ENCODE measurements around the gene CACNG4. TPM values are rescaled to one million over a fixed set of nuclear protein-coding genes. Genes with fewer than 3 reads are reported as not detected.

CACNG4 gene
- total RNA-seq, 1 experiment from 2014 or later, result 46.3 TPM

- Histone ChIP-seq H3K9me2 (ENCODE audit: insufficient read depth) (no peaks in the 10 kb centered on the region), H3K4me3 (no peak overlapping the region), H3K9me3 (ENCODE audit: insufficient read depth, low read depth) (no peaks in the 10 kb centered on the region), H4K20me1 (ENCODE audit: insufficient read depth) (no peaks in the 10 kb centered on the region), H3K27ac (no peak overlapping the region), H3K4me2 (no peak overlapping the region), H3K4me1 (replicated peaks; ENCODE audit: insufficient read depth) (peaks cover 26% of the 10 kb centered on the region), H3K36me3 (ENCODE audit: low read depth) (no peaks in the 10 kb centered on the region), H2AFZ (no peak overlapping the region), H3K27me3 (ENCODE audit: insufficient read depth, low read depth) (no peaks in the 10 kb centered on the region), H3K79me2 (ENCODE audit: low read depth) (no peaks in the 10 kb centered on the region), H3F3A (ENCODE audit: insufficient read depth, low read depth) (peaks cover 10% of the 10 kb centered on the region)
- no peak for TF ChIP-seq EZH2 (IDR thresholded peaks at IDR 0.05; ENCODE audit: low read depth)
- TF ChIP-seq CTCF (conservative IDR thresholded peaks at IDR 0.05), result no peak
- no TSS peak for BruUV-seq (replicated peaks)
- no peak for DNase-seq
- POLR2A ChIA-PET (ENCODE audit: unreplicated experiment), result no interaction called here
- intact Hi-C loops (cut with micrococcal nuclease; ENCODE audit: unreplicated experiment), result no loop called here
- CTCF ChIA-PET, result no interaction called here
Observed at GRCh38 chr17:66957343-66957742, 7.2 kb upstream of the CACNG4 start.

- Histone ChIP-seq H3F3A (ENCODE audit: insufficient read depth, low read depth) (peaks cover 3% of the 10 kb centered on the region), H3K9me2 (ENCODE audit: insufficient read depth) (no peaks in the 10 kb centered on the region), H3K9me3 (ENCODE audit: insufficient read depth, low read depth) (no peaks in the 10 kb centered on the region), H2AFZ (no peak overlapping the region), H3K27me3 (ENCODE audit: insufficient read depth, low read depth) (no peaks in the 10 kb centered on the region), H3K27ac (no peak overlapping the region), H3K79me2 (ENCODE audit: low read depth) (no peaks in the 10 kb centered on the region), H3K4me2 (no peak overlapping the region), H4K20me1 (ENCODE audit: insufficient read depth) (no peaks in the 10 kb centered on the region), H3K4me3 (no peak overlapping the region), H3K4me1 (replicated peaks; ENCODE audit: insufficient read depth) (peaks cover 20% of the 10 kb centered on the region), H3K36me3 (ENCODE audit: low read depth) (no peaks in the 10 kb centered on the region)
- CTCF ChIA-PET, result no interaction called here
- no peak for DNase-seq
- TF ChIP-seq EZH2 (IDR thresholded peaks at IDR 0.05; ENCODE audit: low read depth), result no peak
- no peak for TF ChIP-seq CTCF (conservative IDR thresholded peaks at IDR 0.05)
- POLR2A ChIA-PET (ENCODE audit: unreplicated experiment), result no interaction called here
- BruUV-seq (replicated peaks), result no TSS peak
- intact Hi-C loops (cut with micrococcal nuclease; ENCODE audit: unreplicated experiment), result no loop called here
Observed at GRCh38 chr17:66957951-66958579, 6.4 kb upstream of the CACNG4 start.

GRCh38 chr17:66959641-66960375 lies 4.7 kb upstream of the CACNG4 start:
- no TSS peak for BruUV-seq (replicated peaks)
- H3K27ac ChIP-seq, result no peak overlapping the region
- ChIA-PET POLR2A (ENCODE audit: unreplicated experiment) (no interaction called here), CTCF (interaction anchor here (0.6 kb wide), 1 partner anchor 45 kb away, joined by 8 read pairs; no protein-coding TSS in a partner anchor)
- H3K27me3 ChIP-seq (ENCODE audit: insufficient read depth, low read depth), result no peaks in the 10 kb centered on the region
- no peaks in the 10 kb centered on the region for H3K9me2 ChIP-seq (ENCODE audit: insufficient read depth)
- H3K9me3 ChIP-seq (ENCODE audit: insufficient read depth, low read depth), result no peaks in the 10 kb centered on the region
- H3K4me1 ChIP-seq (replicated peaks; ENCODE audit: insufficient read depth), result peaks cover 17% of the 10 kb centered on the region; the same call in 1 of the 2 replicates
- no peaks in the 10 kb centered on the region for H3K79me2 ChIP-seq (ENCODE audit: low read depth)
- no peak for TF ChIP-seq EZH2 (IDR thresholded peaks at IDR 0.05; ENCODE audit: low read depth)
- TF ChIP-seq CTCF (conservative IDR thresholded peaks at IDR 0.05), result no peak
- no peak overlapping the region for H2AFZ ChIP-seq
- intact Hi-C loops (cut with micrococcal nuclease; ENCODE audit: unreplicated experiment), result no loop called here
- H3K4me2 ChIP-seq, result no peak overlapping the region
- H3K36me3 ChIP-seq (ENCODE audit: low read depth), result no peaks in the 10 kb centered on the region
- H4K20me1 ChIP-seq (ENCODE audit: insufficient read depth), result no peaks in the 10 kb centered on the region
- no peak for DNase-seq
- H3K4me3 ChIP-seq, result no peak overlapping the region
- H3F3A ChIP-seq (ENCODE audit: insufficient read depth, low read depth), result peaks cover 10% of the 10 kb centered on the region

All from PC-9 (cell line).